HG02642 (cell line): ENCODE data around the gene MPV17.
"Not testable (repeated sequence)": the region's sequence is repeated elsewhere in the genome, so short reads cannot be mapped to it uniquely, and the experiment has no call there.

Experiments
- ATAC-seq: cut with Tn5 transposase; IDR thresholded peaks from one replicate; pipeline ENCODE4 v1.9.1; 2021; ENCODE audit warnings: mild to moderate bottlenecking; ENCODE audit not compliant: unreplicated experiment, poor library complexity

The MPV17 gene

GRCh38 chr2:27271631-27272340 is 51.1 kb downstream of the MPV17 start:
- no peak for ATAC-seq

- no peak for ATAC-seq
Observed at GRCh38 chr2:27270670-27271069, 52.2 kb downstream of the MPV17 start.

GRCh38 chr2:27270131-27270530 is 52.8 kb downstream of the MPV17 start:
- ATAC-seq, result no peak

- ATAC-seq, result not testable (repeated sequence)
Observed at GRCh38 chr2:27268296-27268695, 54.6 kb downstream of the MPV17 start.

- ATAC-seq, result no peak
Observed at GRCh38 chr2:27265536-27265870, 57.4 kb downstream of the MPV17 start.

GRCh38 chr2:27264753-27265535 is 58.0 kb downstream of the MPV17 start:
- ATAC-seq, result no peak

- ATAC-seq, result no peak
Observed at GRCh38 chr2:27264253-27264752, 58.6 kb downstream of the MPV17 start.

GRCh38 chr2:27263287-27264252 is 59.3 kb downstream of the MPV17 start:
- ATAC-seq, result no peak

GRCh38 chr2:27262379-27263286 is 60.3 kb downstream of the MPV17 start, which contains the start of gene SLC30A3:
SLC30A3 (minus strand) TSS chr2:27263047; CDS start chr2:27262906, 141 bp downstream.
- peak; percentile 48 for ATAC-seq

GRCh38 chr2:27261926-27262298 is 61.0 kb downstream of the MPV17 start:
- no peak for ATAC-seq

GRCh38 chr2:27261241-27261925 is 61.5 kb downstream of the MPV17 start:
- ATAC-seq, result no peak
